DOHH2 (cell line): ENCODE data around the gene PRMT7.
A peak's percentile ranks its signal among the peaks of the same experiment; 100 is the strongest.

Experiments
- H3F3A ChIP-seq: fragments of 200-600 bp; sonication (generic), shearing (Covaris generic); 2 replicates; pipeline ENCODE4 v1.6.0; 2016; ENCODE audit warnings: antibody characterized with exemption, mild to moderate bottlenecking; ENCODE audit not compliant: control insufficient read depth, insufficient read depth
- H3K27ac ChIP-seq: fragments of 200-600 bp; sonication (generic); 2 replicates; pipeline ENCODE4 v1.5.1; 2014; ENCODE audit warnings: low read depth, mild to moderate bottlenecking, low read length, moderate library complexity
- H3K27me3 ChIP-seq: fragments of 200-600 bp; sonication (generic); 2 replicates; pipeline ENCODE4 v1.6.1; 2014; ENCODE audit warnings: mild to moderate bottlenecking, low read length, mixed read lengths; ENCODE audit not compliant: control insufficient read depth
- H3K36me3 ChIP-seq: fragments of 200-600 bp; sonication (generic); 2 replicates; pipeline ENCODE4 v1.6.1; 2014; ENCODE audit warnings: mild to moderate bottlenecking, low read length, moderate library complexity, mixed read lengths; ENCODE audit not compliant: control insufficient read depth
- H3K4me1 ChIP-seq: fragments of 200-600 bp; sonication (generic); 2 replicates; pipeline ENCODE4 v1.6.1; 2014; ENCODE audit warnings: mild to moderate bottlenecking, low read length, mixed read lengths; ENCODE audit not compliant: control insufficient read depth
- H3K4me2 ChIP-seq: fragments of 200-600 bp; sonication (generic); 2 replicates; pipeline ENCODE4 v1.6.0; 2014; ENCODE audit warnings: mild to moderate bottlenecking, low read length, moderate library complexity
- H3K4me3 ChIP-seq: fragments of 200-600 bp; sonication (generic); 2 replicates; pipeline ENCODE4 v1.5.1; 2014; ENCODE audit warnings: mild to moderate bottlenecking, low read length, mixed read lengths
- H3K79me2 ChIP-seq: fragments of 200-600 bp; sonication (generic); 2 replicates; pipeline ENCODE4 v1.6.1; 2014; ENCODE audit warnings: mild to moderate bottlenecking, low read length, mixed read lengths; ENCODE audit not compliant: control insufficient read depth
- H3K9me2 ChIP-seq: fragments of 200-600 bp; sonication (generic); replicated peaks from 2 replicates; pipeline ENCODE4 v1.6.1; 2014; ENCODE audit warnings: mild to moderate bottlenecking, low read length, mixed read lengths; ENCODE audit not compliant: control insufficient read depth
- H3K9me3 ChIP-seq: fragments of 200-600 bp; sonication (generic); 2 replicates; pipeline ENCODE4 v1.6.1; 2014; ENCODE audit warnings: antibody characterized with exemption, low read length, mixed read lengths; ENCODE audit not compliant: control insufficient read depth, insufficient read depth
- H4K20me1 ChIP-seq: fragments of 200-600 bp; sonication (generic); 2 replicates; pipeline ENCODE4 v1.6.0; 2014; ENCODE audit warnings: low read depth, mild to moderate bottlenecking, antibody characterized with exemption, low read length, moderate library complexity; ENCODE audit not compliant: control insufficient read depth, insufficient read depth
- EZH2phosphoT487 ChIP-seq: fragments of 200-600 bp; sonication (generic); IDR thresholded peaks from 2 replicates; pipeline ENCODE4 v1.6.1; 2017; ENCODE audit warnings: borderline replicate concordance, mild to moderate bottlenecking, antibody characterized with exemption, low read length, moderate library complexity, mixed read lengths
- TF ChIP-seq, protein P1 (sequence below): fragments of 200-600 bp; sonication (generic); IDR thresholded peaks from one replicate; pipeline ENCODE4 v1.5.1; 2014; ENCODE audit warnings: antibody characterized with exemption, mild to moderate bottlenecking, low read depth, low read length; ENCODE audit not compliant: poor library complexity, severe bottlenecking

PRMT7 gene

DNA sequence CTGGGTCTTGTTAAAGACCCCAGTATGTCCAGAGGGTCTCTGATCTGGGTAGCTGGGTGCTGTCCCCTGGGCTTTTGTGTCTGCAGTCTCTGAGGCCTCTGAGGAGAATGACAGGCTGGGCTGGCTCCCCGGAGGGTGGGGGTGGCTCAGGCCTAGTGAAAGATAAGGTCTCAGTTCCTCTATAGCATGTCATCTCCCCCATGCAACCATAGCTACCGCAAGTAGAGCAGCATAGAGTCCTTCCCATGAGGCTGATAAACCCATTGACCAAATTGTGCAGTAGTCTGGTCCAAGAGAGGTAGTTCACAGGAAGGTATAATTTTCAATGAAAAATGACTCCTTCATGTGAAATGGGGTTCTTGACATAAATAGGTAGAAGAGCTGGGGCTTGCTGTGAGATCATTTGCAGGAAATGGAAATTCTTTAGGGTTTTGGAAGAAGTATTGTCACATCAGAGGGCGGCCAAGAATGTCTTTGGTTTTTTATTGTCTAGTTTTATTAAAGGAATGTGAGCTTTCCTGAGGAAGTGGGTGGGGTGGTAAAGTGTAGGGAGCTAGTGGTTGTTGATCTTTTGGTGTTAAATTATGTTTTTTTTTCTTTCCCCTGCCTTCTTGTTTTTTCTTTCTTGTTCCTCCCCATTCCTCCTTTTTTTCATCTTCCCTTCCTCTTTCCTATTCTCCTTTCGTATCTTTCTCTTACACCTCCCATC is 21.0 kb upstream of the PRMT7 start:
- H3K79me2 ChIP-seq = peaks cover 35% of the 10 kb centered on the region
- H3K27me3 ChIP-seq = no peaks in the 10 kb centered on the region
- peaks cover 84% of the 10 kb centered on the region for H3K36me3 ChIP-seq
- no peaks in the 10 kb centered on the region for H3K9me2 ChIP-seq
- H3K27ac ChIP-seq = peak overlapping the region; percentile 18; the same call in 1 of the 2 replicates
- H3K4me2 ChIP-seq = no peak overlapping the region
- H3K4me3 ChIP-seq = no peak overlapping the region
- H4K20me1 ChIP-seq = no peaks in the 10 kb centered on the region
- peaks cover 6% of the 10 kb centered on the region for H3F3A ChIP-seq
- TF ChIP-seq, protein P1, sequence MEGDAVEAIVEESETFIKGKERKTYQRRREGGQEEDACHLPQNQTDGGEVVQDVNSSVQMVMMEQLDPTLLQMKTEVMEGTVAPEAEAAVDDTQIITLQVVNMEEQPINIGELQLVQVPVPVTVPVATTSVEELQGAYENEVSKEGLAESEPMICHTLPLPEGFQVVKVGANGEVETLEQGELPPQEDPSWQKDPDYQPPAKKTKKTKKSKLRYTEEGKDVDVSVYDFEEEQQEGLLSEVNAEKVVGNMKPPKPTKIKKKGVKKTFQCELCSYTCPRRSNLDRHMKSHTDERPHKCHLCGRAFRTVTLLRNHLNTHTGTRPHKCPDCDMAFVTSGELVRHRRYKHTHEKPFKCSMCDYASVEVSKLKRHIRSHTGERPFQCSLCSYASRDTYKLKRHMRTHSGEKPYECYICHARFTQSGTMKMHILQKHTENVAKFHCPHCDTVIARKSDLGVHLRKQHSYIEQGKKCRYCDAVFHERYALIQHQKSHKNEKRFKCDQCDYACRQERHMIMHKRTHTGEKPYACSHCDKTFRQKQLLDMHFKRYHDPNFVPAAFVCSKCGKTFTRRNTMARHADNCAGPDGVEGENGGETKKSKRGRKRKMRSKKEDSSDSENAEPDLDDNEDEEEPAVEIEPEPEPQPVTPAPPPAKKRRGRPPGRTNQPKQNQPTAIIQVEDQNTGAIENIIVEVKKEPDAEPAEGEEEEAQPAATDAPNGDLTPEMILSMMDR = no peak
- TF ChIP-seq EZH2phosphoT487 = no peak
- H3K9me3 ChIP-seq = no peaks in the 10 kb centered on the region
- H3K4me1 ChIP-seq = peaks cover 45% of the 10 kb centered on the region

DNA sequence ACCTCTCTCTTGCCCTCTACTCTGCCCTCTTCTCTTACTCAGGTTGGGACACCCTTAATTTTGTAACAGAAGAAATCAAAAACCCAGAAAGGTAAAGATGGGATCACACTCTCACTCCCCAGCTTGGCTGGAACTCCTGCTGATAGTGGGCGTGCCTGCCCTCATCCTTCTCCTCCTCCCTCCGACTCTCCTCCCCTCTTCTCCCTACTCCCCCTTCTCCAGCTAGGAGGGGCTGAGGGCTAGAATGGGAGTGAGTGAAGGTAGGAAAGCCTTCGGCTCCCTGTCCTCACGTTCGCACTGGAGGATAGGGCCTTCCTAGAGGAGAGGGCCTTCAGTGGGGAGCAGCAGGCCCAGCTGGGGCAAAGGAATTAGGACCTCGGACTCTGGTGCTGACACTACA is 20.4 kb upstream of the PRMT7 start:
- H3K4me2 ChIP-seq = no peak overlapping the region
- H3K9me3 ChIP-seq = no peaks in the 10 kb centered on the region
- H3K27me3 ChIP-seq = no peaks in the 10 kb centered on the region
- H3K36me3 ChIP-seq = peaks cover 86% of the 10 kb centered on the region
- peaks cover 30% of the 10 kb centered on the region for H3K79me2 ChIP-seq
- H3K4me1 ChIP-seq = peaks cover 38% of the 10 kb centered on the region
- H3K9me2 ChIP-seq = no peaks in the 10 kb centered on the region
- H3K4me3 ChIP-seq = no peak overlapping the region
- peaks cover under 1% of the 10 kb centered on the region for H3F3A ChIP-seq
- no peaks in the 10 kb centered on the region for H4K20me1 ChIP-seq
- H3K27ac ChIP-seq = no peak overlapping the region
- TF ChIP-seq, protein P1 = no peak
- no peak for TF ChIP-seq EZH2phosphoT487

DNA sequence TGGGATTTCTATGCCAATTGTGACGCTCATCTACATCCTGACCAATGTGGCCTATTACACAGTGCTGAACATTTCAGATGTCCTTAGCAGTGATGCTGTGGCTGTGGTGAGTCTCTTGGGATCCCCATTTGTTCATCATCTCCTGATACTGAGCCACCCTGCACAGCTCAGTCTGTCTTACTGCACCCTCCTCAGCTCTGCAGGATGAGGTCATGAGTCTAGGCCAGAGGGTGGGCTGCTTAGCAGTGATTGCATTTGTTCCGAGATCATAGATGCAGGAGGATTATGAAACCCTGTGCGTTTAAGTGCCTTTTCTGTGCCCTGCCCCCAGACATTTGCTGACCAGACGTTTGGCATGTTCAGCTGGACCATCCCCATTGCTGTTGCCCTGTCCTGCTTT is 19.6 kb upstream of the PRMT7 start:
- no peak for TF ChIP-seq EZH2phosphoT487
- TF ChIP-seq, protein P1 = no peak
- Histone ChIP-seq H3K4me2 (no peak overlapping the region), H4K20me1 (no peaks in the 10 kb centered on the region), H3K36me3 (peaks cover 86% of the 10 kb centered on the region), H3F3A (no peaks in the 10 kb centered on the region), H3K4me1 (peaks cover 31% of the 10 kb centered on the region), H3K27ac (no peak overlapping the region), H3K79me2 (peaks cover 22% of the 10 kb centered on the region), H3K27me3 (no peaks in the 10 kb centered on the region), H3K4me3 (no peak overlapping the region), H3K9me2 (no peaks in the 10 kb centered on the region), H3K9me3 (no peaks in the 10 kb centered on the region)
